Ishikawa (cell line): Measurements from ENCODE around the gene IL1RAPL1.

Experiments
- CEBPB ChIP-seq: IDR thresholded peaks from 2 replicates; pipeline ENCODE4 v1.6.1; 2012
- CREB1 ChIP-seq: IDR thresholded peaks from 2 replicates; pipeline ENCODE4 v1.6.1; 2012; ENCODE audit warnings: low read depth
- EGR1 ChIP-seq: IDR thresholded peaks from 2 replicates; pipeline ENCODE4 v1.6.1; 2012
- EP300 ChIP-seq: IDR thresholded peaks from 2 replicates; pipeline ENCODE4 v1.6.1; 2012; ENCODE audit warnings: borderline replicate concordance
- FOXM1 ChIP-seq: IDR thresholded peaks from 2 replicates; pipeline ENCODE4 v1.6.1; 2012; ENCODE audit warnings: low read depth, borderline replicate concordance
- MAX ChIP-seq: IDR thresholded peaks from 2 replicates; pipeline ENCODE4 v1.6.1; 2012
- NFIC ChIP-seq: IDR thresholded peaks from 2 replicates; pipeline ENCODE4 v1.6.1; 2012
- RAD21 ChIP-seq: IDR thresholded peaks from 2 replicates; pipeline ENCODE4 v1.6.1; 2012; ENCODE audit warnings: low read depth
- REST ChIP-seq: IDR thresholded peaks from 2 replicates; pipeline ENCODE4 v1.6.1; 2012; ENCODE audit warnings: low read depth, mild to moderate bottlenecking
- TAF1 ChIP-seq: IDR thresholded peaks from 2 replicates; pipeline ENCODE4 v1.6.1; 2012; ENCODE audit warnings: low read depth, mild to moderate bottlenecking
- YY1 ChIP-seq: IDR thresholded peaks from 2 replicates; pipeline ENCODE4 v1.6.1; 2012; ENCODE audit warnings: low read depth

- TF ChIP-seq RAD21 (no peak), YY1 (no peak), CREB1 (no peak), FOXM1 (no peak), MAX (no peak), TAF1 (no peak), EP300 (no peak), CEBPB (no peak), NFIC (no peak), EGR1 (no peak), REST (no peak)
Measured at GRCh38 chrX:29858714-29859113, 1271.5 kb downstream of the IL1RAPL1 start.
